ENCODE measurements around the gene CEMIP.

- TF ChIP-seq POLR2AphosphoS5 (IDR thresholded peaks at IDR 0.05) (no peak), POLR2A (IDR thresholded peaks at IDR 0.05) (no peak), CTCF (IDR thresholded peaks at IDR 0.05) (no peak), EP300 (IDR thresholded peaks at IDR 0.05) (no peak)
Observed at GRCh38 chr15:80822676-80823075, 43.5 kb downstream of the CEMIP start.
